ENCODE results near the gene CCDC197. TPM values are rescaled to one million over a fixed set of nuclear protein-coding genes. Genes with fewer than 3 reads are reported as not detected.

Gene CCDC197
- total RNA-seq, 2 donors from 2014 or later: not detected

- TF ChIP-seq CTCF (IDR thresholded peaks at IDR 0.05): no peak
- no peak for TF ChIP-seq POLR2A (IDR thresholded peaks at IDR 0.05)
- Histone ChIP-seq H3K36me3 (replicated peaks in 1 of 2; ENCODE audit: insufficient read depth in 1 of 2, low read depth in 2 of 2) (no peaks in the 10 kb centered on the region), H3K27ac (peak overlapping the region in 2 of 4 donors; percentile 39 to 62), H3K4me3 (no peak overlapping the region), H3K9me3 (no peaks in the 10 kb centered on the region), H3K4me1 (peaks cover 17% of the 10 kb centered on the region), H3K27me3 (no peaks in the 10 kb centered on the region)
- intact Hi-C loops (cut with DNase I): no loop called here
- DNase-seq: no peak
- no peak for ATAC-seq
- 84 to 88% methylated on average over 7 of the region's 7 CpGs for WGBS, 2 donors
Observed at GRCh38 chr14:93958567-93959238, 38.4 kb upstream of the CCDC197 start.

GRCh38 chr14:93959239-93960107 is 37.6 kb upstream of the CCDC197 start:
- Histone ChIP-seq H3K4me1 (peaks cover 10% of the 10 kb centered on the region), H3K9me3 (no peaks in the 10 kb centered on the region), H3K27ac (peak overlapping the region in 2 of 4 donors; percentile 39 to 62), H3K27me3 (no peaks in the 10 kb centered on the region), H3K36me3 (replicated peaks in 1 of 2; ENCODE audit: insufficient read depth in 1 of 2, low read depth in 2 of 2) (no peaks in the 10 kb centered on the region), H3K4me3 (no peak overlapping the region)
- peak; percentile 47 to 79 (median 66) for DNase-seq
- intact Hi-C loops (cut with DNase I): no loop called here
- WGBS, 2 donors: 67 to 80% methylated on average over 14 to 23 of the region's 23 CpGs
- TF ChIP-seq CTCF (IDR thresholded peaks at IDR 0.05) (no peak), POLR2A (IDR thresholded peaks at IDR 0.05) (no peak)
- ATAC-seq: peak; percentile 83

GRCh38 chr14:93960108-93960475 is 37.0 kb upstream of the CCDC197 start:
- TF ChIP-seq POLR2A (IDR thresholded peaks at IDR 0.05) (no peak), CTCF (IDR thresholded peaks at IDR 0.05) (no peak)
- Histone ChIP-seq H3K27ac (no peak overlapping the region), H3K9me3 (no peaks in the 10 kb centered on the region), H3K27me3 (no peaks in the 10 kb centered on the region), H3K4me1 (peaks cover 10% of the 10 kb centered on the region), H3K4me3 (no peak overlapping the region), H3K36me3 (replicated peaks in 1 of 2; ENCODE audit: insufficient read depth in 1 of 2, low read depth in 2 of 2) (no peaks in the 10 kb centered on the region)
- no peak for ATAC-seq
- intact Hi-C loops (cut with DNase I): no loop called here
- DNase-seq: no peak

- Histone ChIP-seq H3K27ac (no peak overlapping the region), H3K4me1 (peaks cover 10% of the 10 kb centered on the region), H3K36me3 (replicated peaks in 1 of 2; ENCODE audit: insufficient read depth in 1 of 2, low read depth in 2 of 2) (no peaks in the 10 kb centered on the region), H3K9me3 (no peaks in the 10 kb centered on the region), H3K27me3 (no peaks in the 10 kb centered on the region), H3K4me3 (no peak overlapping the region)
- intact Hi-C loops (cut with DNase I): no loop called here
- TF ChIP-seq POLR2A (IDR thresholded peaks at IDR 0.05) (no peak), CTCF (IDR thresholded peaks at IDR 0.05) (no peak)
- 74 to 84% methylated on average over 3 of the region's 3 CpGs for WGBS, 2 donors
- ATAC-seq (no peak), DNase-seq (no peak)
Observed at GRCh38 chr14:93960774-93961438, 36.2 kb upstream of the CCDC197 start.

Data from body of pancreas (tissue), 4 donors.